Small intestine (tissue), 7 donors: ENCODE data around the gene PSMD9. TPM values are rescaled to one million over a fixed set of nuclear protein-coding genes. Genes with fewer than 3 reads are reported as not detected.
"Not testable (repeated sequence)": the region's sequence is repeated elsewhere in the genome, so short reads cannot be mapped to it uniquely, and the experiment has no call there.

Experiments
- DNase-seq, 2 donors: peaks; one replicate each; pipeline versions ENCODE4 v3.0.0 to v3.0.0-alpha.2; 2013
- FAIRE-seq: peaks from 2 replicates; lab custom pipeline; 2012; peaks lifted over from hg19 to GRCh38; lab: Jason Lieb, UNC
- H3K27ac ChIP-seq, 3 donors: one replicate each; pipeline ENCODE4 v1.5.1; 2013; ENCODE audit warnings: low read length in 2 of 3, mild to moderate bottlenecking in 2 of 3, control low read depth in 1 of 3, inconsistent platforms in 1 of 3, low read depth in 1 of 3, moderate library complexity in 1 of 3
- H3K27me3 ChIP-seq, 3 donors: one replicate each; pipeline ENCODE4 v1.6.1; 2013; ENCODE audit warnings: low read length in 3 of 3, inconsistent platforms in 1 of 3; ENCODE audit not compliant: control insufficient read depth in 3 of 3, insufficient read depth in 3 of 3
- H3K36me3 ChIP-seq, 3 donors: one replicate each; pipeline ENCODE4 v1.6.1; 2013; ENCODE audit warnings: low read length in 3 of 3, inconsistent platforms in 1 of 3, low read depth in 1 of 3, mild to moderate bottlenecking in 1 of 3, moderate library complexity in 1 of 3; ENCODE audit not compliant: control insufficient read depth in 3 of 3, insufficient read depth in 2 of 3
- H3K4me1 ChIP-seq, 3 donors: one replicate each; pipeline ENCODE4 v1.6.1; 2013; ENCODE audit warnings: low read length in 2 of 3, inconsistent platforms in 1 of 3, low read depth in 1 of 3, mild to moderate bottlenecking in 1 of 3, moderate library complexity in 1 of 3; ENCODE audit not compliant: control insufficient read depth in 3 of 3, insufficient read depth in 2 of 3
- H3K4me3 ChIP-seq, 3 donors: one replicate each; pipeline ENCODE4 v1.5.1; 2013; ENCODE audit warnings: low read length in 3 of 3, control low read depth in 1 of 3, inconsistent platforms in 1 of 3, low read depth in 1 of 3, mild to moderate bottlenecking in 1 of 3, moderate library complexity in 1 of 3
- H3K9me3 ChIP-seq, 2 donors: one replicate each; pipeline ENCODE4 v1.6.1; 2013; ENCODE audit warnings: low read depth in 1 of 2, low read length in 1 of 2; ENCODE audit not compliant: control insufficient read depth in 2 of 2, insufficient read depth in 1 of 2
- WGBS, 3 donors: extraction: QIAGEN DNeasy Blood & Tissue Kit; methylation state at CpG; one replicate each; pipeline ENCODE4 v1.1.7; 2013; 5-methylcytosine and 5-hydroxymethylcytosine counted together
- polyA plus RNA-seq, 4 donors: library from polyadenylated mRNA; stranded (reverse) in 3 of 4; unstranded in 1 of 4; fragments of 200-250 nt in 3 of 4; fragments of 120-200 nt in 1 of 4; gene quantifications; one replicate each; pipeline versions ENCODE4 v1.2.1 to v1.2.3, GENCODE V29; 2013
- donor health status: healthy with polysubstance abuse.
- donor health status: control.
- donor health status: control.
- donor health status: Bipolar disorder and iron deficiency.
- donor health status: healthy.

The PSMD9 gene
- polyA plus RNA-seq, 4 donors, result 54.9 to 123 (median 89.0) TPM

DNA sequence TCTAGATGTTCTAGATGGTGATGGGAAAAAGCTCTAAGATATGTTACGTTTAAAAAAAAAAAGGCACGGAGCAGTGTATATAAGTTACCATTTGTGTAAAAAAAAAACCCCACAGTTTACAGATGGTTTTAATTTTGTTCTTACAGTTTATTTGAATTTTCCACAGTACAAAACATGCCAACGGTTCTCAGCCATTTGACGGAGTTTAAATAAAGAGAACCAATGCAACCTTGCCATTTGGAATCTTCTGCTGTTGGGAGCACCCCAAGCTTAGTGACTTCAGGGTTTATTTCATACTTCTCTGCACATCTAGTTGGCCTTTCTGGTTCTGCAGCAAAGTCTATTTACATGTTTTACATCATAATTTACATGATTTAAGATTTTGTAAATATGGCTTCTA is 22.3 kb upstream of the PSMD9 start:
- H3K27me3 ChIP-seq, result no peaks in the 10 kb centered on the region
- H3K4me3 ChIP-seq, result no peak overlapping the region
- no peak for FAIRE-seq
- 69 to 94% (median 84%) methylated on average over 4 of the region's 4 CpGs for WGBS, 3 donors
- no peak overlapping the region for H3K27ac ChIP-seq
- DNase-seq, result no peak
- no peaks in the 10 kb centered on the region for H3K36me3 ChIP-seq
- no peaks in the 10 kb centered on the region for H3K4me1 ChIP-seq
- H3K9me3 ChIP-seq, result no peaks in the 10 kb centered on the region

DNA sequence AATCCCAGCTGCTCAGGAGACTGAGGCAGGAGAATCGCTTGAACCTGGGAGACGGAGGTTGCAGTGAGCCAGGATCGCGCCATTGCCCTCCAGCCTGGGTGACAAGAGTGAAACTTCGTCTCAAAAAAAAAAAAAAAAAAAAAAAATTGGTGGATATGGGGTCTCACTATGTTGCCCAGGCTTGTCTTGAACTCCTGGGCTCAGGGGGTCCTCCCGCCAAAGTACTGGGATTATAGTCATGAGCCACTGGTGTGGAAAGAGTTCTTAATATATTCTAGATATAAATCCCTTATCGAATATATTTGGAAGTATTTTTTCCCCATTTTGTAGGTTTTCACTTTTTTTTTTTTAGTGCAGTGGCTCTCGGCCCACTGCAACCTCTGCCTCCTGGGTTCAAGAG is 19.4 kb upstream of the PSMD9 start:
- not testable (repeated sequence) for H3K4me3 ChIP-seq, H3K27ac ChIP-seq, H3K9me3 ChIP-seq, H3K36me3 ChIP-seq, H3K4me1 ChIP-seq, DNase-seq, FAIRE-seq, H3K27me3 ChIP-seq
- 94% methylated on average over 7 to 8 of the region's 8 CpGs for WGBS, 3 donors

DNA sequence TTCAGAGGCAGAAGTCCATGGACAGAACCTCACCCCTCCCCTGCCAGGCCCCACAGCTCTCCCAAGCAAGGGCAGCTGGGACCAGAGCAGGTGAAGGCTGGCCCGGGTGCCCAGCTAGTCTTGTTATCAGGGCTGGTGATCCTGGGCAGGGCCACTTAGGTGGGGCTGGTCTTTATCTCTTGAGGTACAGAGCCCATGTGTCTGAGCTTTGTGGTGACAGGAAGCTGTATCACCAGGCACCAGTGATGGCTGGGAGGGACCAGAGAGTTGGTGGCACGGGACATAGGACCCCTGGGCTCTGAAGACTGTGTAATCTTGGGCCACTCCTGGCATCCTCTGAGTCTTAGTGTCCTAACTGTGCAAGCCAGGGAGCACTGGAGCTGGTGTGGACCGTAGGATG is 17.1 kb upstream of the PSMD9 start:
- Histone ChIP-seq H3K4me1 (no peaks in the 10 kb centered on the region), H3K9me3 (no peaks in the 10 kb centered on the region), H3K27me3 (no peaks in the 10 kb centered on the region), H3K36me3 (no peaks in the 10 kb centered on the region), H3K27ac (no peak overlapping the region), H3K4me3 (no peak overlapping the region)
- 30 to 66% (median 35%) methylated on average over 3 of the region's 3 CpGs for WGBS, 3 donors
- peak in 1 of 2 donors; percentile 37 for DNase-seq
- FAIRE-seq, result no peak

DNA sequence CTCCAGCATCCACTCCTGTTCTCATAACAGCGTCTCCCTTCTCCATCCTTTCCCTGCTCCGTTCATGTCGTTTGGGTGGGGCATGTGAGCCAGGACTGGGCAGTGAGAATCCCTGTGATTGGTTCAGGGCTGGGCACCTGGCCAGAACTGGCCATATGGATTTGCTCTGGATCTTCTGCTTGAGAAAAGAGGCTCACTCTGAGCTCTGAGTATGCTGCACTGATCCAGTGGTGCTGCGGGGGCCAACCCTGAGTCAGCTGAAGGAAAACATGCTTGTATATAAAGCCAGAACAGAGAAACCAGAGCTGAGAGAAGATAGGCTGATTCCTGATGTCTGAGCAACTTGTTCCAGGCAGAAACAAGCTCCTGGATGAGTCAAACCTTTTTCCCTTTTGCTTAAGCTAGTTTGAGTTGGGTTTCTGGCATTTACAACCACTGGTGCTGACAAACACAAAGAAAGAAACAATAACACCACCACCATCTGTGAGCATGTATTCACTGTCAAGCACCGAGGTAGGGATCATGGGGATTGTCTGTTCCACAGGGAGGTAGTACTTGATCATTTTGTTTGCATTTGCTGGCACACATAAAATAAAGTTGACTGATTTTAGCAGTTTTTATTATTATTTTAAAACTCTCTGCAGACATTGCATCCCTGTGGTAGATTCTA is 15.9 kb upstream of the PSMD9 start:
- H3K36me3 ChIP-seq, result no peaks in the 10 kb centered on the region
- WGBS, 3 donors, result 55 to 67% (median 63%) methylated on average over 5 of the region's 5 CpGs
- H3K27me3 ChIP-seq, result no peaks in the 10 kb centered on the region
- H3K4me1 ChIP-seq, result no peaks in the 10 kb centered on the region
- peak overlapping the region in 2 of 3 donors; percentile 40 to 66 for H3K27ac ChIP-seq
- H3K9me3 ChIP-seq, result no peaks in the 10 kb centered on the region
- peak; percentile 8 to 47 for DNase-seq
- no peak overlapping the region for H3K4me3 ChIP-seq
- no peak for FAIRE-seq

DNA sequence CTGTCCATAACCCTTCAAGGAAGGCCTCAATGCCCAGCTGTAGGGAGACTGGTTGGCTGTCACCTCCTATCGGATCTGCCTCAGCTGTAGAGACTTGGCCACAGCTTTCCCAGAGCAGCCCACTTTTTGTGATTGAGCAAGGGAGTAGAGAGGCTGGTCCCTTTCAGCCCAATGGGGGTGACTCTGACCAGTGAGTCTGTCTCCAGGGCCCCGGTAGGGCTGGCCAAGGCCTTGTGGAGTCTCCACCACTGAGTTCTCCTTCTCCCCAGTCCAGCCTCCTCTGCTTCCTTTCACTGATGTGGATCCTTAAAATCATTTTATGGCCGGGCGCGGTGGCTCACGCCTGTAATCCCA is 15.4 kb upstream of the PSMD9 start:
- 78 to 83% (median 82%) methylated on average over 6 of the region's 6 CpGs for WGBS, 3 donors

DNA sequence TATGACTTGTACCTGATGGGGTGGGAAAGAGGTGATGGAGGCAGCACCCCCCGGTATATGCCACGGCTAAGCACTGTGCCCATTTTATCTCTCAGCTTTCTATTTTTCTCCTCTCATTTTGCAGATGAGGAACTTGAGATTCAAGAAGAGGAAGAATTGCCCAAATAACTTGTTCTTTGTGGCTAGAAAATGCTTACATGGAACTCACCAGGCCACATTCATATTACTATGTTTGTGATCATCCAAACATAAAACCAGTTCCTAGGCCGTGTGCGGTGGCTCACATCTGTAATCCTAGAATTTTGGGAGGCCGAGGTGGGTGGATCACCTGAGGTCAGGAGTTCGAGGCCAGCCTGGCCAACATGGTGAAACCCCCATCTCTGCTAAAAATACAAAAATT is 14.5 kb upstream of the PSMD9 start:
- Histone ChIP-seq H3K27ac (no peak overlapping the region), H3K4me3 (no peak overlapping the region), H3K9me3 (no peaks in the 10 kb centered on the region), H3K27me3 (no peaks in the 10 kb centered on the region), H3K4me1 (no peaks in the 10 kb centered on the region), H3K36me3 (no peaks in the 10 kb centered on the region)
- DNase-seq (no peak), FAIRE-seq (no peak)
- WGBS, 3 donors, result 86 to 97% (median 92%) methylated on average over 6 of the region's 6 CpGs

More for the DNA sequence above, 15.4 kb upstream of the PSMD9 start:
- no peak for FAIRE-seq
- no peak overlapping the region for H3K4me3 ChIP-seq
- H3K27ac ChIP-seq, result peak overlapping the region in 2 of 3 donors; percentile 40 to 66
- no peak for DNase-seq
- H3K9me3 ChIP-seq, result no peaks in the 10 kb centered on the region
- H3K27me3 ChIP-seq, result no peaks in the 10 kb centered on the region
- H3K36me3 ChIP-seq, result no peaks in the 10 kb centered on the region
- no peaks in the 10 kb centered on the region for H3K4me1 ChIP-seq

DNA sequence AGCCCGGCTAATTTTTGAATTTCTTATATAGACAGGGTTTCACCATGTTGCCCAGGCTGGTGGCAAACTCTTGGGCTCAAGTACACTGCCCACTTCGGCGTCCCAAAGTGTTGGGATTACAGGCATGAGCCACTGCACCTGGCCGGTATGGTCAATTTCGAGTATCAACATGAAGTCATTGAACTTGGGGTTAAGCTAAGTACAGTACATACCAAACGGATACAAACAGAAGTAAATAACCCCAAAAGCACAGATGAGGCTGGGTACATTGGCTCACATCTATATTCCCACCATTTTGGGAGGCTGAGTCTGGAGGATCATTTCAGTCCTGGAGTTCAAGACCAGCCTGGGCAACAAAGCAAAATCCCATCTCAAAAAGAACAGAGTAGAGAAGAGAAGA is 13.0 kb upstream of the PSMD9 start:
- no peaks in the 10 kb centered on the region for H3K27me3 ChIP-seq
- WGBS, 3 donors, result 88 to 90% (median 89%) methylated on average over 6 of the region's 6 CpGs
- H3K4me1 ChIP-seq, result no peaks in the 10 kb centered on the region
- no peak overlapping the region for H3K27ac ChIP-seq
- no peak for DNase-seq
- no peaks in the 10 kb centered on the region for H3K9me3 ChIP-seq
- FAIRE-seq, result no peak
- H3K36me3 ChIP-seq, result no peaks in the 10 kb centered on the region
- no peak overlapping the region for H3K4me3 ChIP-seq

DNA sequence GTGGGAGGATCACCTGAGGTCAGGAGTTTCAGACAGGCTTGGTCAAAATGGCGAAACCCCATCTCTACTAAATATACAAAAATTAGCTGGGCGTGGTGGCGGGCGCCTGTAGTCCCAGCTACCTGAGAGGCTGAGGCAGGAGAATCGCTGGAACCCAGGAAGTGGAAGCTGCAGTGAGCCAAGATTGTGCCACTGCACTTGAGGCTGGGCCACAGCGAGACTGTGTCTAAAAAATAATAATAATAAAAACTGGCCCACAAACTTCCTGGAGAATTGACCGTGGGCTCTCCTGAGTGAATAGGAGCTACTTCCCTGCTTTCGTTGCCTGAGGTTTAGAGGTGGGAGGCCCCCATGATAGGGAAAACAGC is 12.5 kb upstream of the PSMD9 start:
- not testable (repeated sequence) for FAIRE-seq, H3K27ac ChIP-seq, H3K4me3 ChIP-seq, H3K4me1 ChIP-seq, H3K9me3 ChIP-seq, DNase-seq, H3K36me3 ChIP-seq, H3K27me3 ChIP-seq
- WGBS, 3 donors, result 94 to 96% (median 95%) methylated on average over 8 of the region's 8 CpGs

DNA sequence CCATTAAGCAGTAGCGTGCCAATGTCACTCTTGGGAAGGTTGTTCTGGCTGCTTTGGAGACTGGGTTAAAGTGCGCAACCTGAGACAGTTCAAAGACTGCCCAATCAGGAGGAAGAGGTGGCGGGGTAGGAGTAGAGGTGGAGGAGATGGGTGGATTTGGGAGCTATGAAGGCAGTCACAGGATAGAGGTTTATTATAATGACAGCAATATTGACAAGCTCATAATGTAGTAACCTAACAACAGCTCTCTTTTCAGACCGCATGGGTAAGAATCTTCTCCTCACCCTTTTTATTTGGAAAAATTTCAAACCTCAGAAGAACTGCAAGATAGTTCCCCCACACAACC is 5.3 kb upstream of the PSMD9 start:
- Histone ChIP-seq H3K27me3 (peaks cover 0 to 3% (median 0%) of the 10 kb centered on the region in 3 donors), H3K36me3 (no peaks in the 10 kb centered on the region), H3K27ac (no peak overlapping the region), H3K4me3 (no peak overlapping the region), H3K9me3 (no peaks in the 10 kb centered on the region), H3K4me1 (peaks cover 0 to 3% (median 0%) of the 10 kb centered on the region in 3 donors)
- 48 to 62% (median 51%) methylated on average over 4 of the region's 4 CpGs for WGBS, 3 donors
- FAIRE-seq, result no peak
- DNase-seq, result no peak
